HL-60/S4 (cell line): ENCODE data around the gene RMND5A.

Source experiments
- in situ Hi-C: fragments of 300-500 bp; cut with MboI; formaldehyde crosslinking; loops from 2 replicates; pipeline ENCODE4 v1.14.3; 2022; ENCODE audit warnings: low sequenced_read_pairs

RMND5A gene

DNA sequence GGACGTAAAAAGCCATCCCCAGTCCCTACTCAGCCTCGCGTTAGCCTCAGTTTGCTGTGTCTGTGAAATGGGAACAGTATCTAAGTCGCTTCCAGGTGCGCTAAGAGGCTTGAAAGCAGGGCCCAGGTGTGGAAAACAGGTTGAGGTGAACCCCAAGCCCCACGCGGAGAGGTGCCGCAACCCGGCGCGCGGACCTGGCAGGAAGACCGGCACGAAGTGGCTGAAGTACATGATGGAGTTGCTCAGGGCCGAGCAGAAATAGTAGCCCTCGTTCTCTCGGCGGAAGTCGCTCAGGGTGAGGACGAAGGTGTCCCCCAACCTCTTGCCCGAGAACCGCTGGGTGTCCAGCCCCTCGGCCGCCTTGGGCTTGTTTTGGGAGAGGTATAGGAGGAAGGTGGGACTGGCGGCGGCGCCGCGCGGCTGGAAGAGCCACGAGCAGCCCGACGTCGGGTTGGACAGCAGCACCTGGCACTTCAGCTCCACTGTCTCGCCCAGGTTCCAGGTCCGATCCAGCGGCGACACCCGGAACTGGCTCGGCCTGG, 70.1 kb downstream of the RMND5A start:
- in situ Hi-C loops, result no loop called here

DNA sequence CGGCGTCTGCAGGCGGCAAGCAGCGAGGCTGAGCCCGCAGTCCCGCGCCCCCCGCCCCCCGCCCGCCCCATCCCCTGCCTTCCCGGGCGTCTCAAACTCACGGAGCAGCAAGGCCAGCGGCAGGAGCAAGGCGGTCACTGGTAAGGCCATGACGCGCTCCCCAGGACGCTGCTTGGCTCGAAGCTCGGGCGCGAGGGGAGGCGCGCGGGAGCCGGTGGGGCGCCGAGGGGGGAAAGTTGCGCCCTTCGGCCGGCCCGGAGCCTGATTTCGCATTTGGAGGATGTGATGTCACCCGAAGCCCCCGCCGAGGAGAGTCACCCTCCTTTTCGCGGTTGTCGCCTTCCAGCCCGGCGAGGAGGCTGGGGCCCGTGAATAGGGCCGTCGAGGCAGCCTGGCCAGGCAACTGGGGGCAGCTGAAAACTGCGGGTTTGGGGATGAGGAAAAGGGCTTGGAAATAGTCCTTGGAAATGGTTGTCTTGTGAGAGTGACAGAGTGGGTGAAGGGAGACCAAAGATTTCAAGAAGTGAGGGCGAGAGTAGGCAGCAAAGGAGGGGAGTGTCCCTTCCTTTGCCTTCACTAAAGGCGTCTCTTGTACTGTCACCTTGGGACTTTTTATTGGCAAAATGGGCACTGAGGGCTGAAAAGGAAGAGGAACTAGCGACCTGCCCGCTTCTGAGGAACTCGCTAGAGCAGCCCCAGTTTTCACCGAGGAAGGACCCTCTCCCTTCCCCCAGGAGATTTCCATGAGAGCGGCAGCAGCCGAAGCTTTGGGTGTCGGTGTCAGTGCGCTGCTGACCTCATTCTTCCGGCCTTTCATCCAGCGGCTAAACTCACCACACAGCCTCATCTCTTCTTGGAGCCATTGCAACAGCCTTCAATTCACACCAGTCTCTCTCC, 70.8 kb downstream of the RMND5A start, which contains the start of gene CD8A:
TSS of gene CD8A (minus strand) at position 238 of the 897 bp plus-strand sequence. CDS start at position 150, 88 bp downstream.
- in situ Hi-C loops, result no loop called here

DNA sequence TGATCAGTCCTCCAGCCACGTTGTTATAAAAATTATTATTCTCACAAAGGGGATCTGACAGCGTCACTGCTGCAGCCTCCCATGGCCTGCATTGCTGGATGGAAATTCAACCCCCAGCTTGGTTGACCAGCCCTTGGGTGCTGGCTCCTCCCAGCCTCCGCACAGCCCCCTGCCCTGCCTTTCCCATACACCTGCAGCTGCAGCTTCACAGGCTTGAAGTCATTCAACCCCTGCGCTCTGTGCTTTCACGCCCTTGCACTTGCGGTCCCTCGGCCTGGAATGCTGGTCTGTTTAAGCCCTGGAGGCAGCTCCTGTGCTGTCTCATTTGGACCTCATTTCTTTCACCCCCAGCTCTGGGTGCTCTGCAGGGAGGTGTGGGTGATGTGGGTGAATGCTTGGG, 71.5 kb downstream of the RMND5A start:
- in situ Hi-C loops, result no loop called here

DNA sequence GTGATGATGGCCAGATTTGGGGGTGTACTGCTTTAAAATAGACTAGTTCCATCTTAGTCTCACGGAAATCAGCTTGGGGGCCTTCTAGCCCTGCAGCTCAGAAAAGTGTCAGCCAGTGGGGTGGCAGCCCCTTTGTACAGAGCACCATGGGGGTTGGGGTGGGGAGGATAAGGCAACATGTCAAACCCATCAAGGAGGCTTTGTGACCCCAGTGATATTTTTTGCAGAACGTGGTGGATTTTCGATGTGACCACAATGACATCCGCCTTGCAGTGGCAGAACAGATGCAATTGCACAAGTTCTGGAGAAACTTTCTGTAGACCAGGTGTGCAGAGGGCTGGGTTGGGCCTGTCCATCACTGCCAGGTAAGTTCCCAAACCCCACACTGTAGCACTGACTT, 73.7 kb downstream of the RMND5A start:
- in situ Hi-C loops, result no loop called here

DNA sequence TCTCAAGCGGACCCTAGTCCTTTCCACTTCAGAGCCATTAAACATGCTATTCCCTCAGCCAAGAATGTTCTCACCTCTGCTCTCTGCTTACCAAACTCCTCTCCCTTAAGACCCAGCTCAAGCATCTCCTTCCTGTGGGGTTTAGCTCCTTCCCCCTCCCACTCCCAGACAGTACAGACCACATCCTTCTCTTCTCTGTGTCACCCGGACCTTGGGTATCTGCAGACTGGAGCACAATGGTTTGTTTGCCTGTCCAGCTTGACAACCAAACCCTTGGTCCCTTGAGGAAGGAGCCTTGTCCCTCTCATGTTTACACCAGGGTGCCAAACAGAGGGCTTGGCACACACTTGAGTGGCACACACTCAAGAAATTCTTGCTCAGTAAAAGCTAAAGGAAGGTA, 74.8 kb downstream of the RMND5A start:
- in situ Hi-C loops, result no loop called here

DNA sequence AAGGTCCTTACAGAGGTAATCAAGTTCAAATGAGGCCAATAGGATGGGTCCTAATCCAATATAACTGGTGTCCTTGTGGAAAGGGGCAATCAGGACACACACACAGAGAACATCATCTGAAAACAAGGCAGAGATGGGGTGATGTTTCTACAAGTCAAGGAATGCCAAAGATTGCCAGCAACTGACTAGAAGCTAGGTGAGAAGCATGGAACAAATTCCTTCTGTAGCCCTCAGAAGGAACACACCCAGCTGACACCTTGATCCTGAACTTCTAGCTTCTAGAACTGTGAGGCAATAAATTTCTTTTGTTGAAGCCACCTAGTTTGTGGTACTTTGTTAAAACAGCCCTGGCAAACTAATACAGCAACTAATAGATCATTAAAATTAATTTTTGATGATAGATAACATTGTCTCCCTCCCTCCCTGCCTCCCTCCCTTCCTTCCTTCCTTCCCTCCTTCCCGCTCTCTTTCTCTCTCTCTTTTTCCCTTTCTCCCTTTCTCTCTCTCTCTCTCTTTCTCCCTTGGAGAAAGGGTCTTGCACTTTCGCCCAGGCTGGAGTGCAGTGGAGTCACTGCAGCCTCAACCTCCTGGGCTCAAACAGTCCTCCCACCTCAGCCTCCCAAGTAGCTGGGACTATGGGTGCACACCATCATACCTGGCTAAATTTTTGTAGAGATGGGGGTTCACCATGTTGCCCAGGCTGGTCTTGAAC, 80.9 kb downstream of the RMND5A start:
- in situ Hi-C loops, result no loop called here

DNA sequence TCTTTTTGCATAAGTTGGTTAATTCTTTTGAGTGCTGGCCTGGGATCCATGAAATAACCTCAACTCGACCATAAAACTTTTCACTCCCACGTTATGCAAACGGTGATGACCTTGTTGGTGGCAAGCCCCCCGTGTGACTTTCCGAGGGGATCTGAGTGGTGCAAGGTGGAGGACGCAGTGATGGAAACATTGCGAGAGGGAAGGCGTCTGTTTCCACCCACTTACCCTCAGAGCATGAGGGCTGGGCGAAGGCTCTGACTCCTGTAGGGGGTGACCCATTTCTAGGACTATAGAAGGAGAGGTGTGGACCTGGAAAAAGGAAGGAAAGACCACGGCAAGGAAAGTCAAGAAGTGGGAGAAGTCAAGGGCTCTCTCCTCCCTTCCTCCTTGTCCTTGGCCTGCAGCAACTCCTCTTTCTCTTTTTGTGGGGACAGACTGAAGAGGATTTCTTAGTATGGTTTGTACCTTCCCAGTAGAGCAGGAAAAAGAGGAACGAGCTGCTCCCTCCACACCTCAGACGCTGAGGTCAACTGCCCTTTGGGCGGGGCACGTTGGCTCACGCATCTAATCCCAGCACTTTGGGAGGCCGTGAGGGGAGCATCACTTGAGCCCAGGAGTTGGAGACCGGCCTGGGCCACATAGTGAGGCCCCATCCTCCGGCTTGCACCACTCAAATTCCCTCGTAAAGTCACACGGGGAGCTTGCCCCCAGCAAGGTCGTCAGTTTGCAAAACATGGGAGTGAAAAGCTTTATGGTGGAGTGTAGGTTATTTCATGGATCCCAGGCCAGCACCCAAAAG, 86.2 kb downstream of the RMND5A start:
- in situ Hi-C loops, result no loop called here

DNA sequence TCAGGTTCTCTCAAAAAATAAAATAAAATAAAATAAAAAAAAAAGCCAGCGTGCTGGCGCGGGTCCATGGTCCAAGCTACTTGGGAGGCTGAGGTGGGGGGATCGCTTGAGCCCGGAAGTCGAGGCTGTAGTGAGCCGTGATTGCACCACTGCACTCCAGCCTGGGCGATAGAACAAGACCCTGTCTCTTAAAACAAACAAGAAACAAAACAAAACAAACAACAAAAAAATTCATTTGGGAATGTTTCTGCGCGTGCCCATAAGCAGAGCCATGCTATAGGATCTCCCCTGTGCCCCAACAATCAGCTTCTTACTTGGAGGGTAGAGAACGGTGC, 87.0 kb downstream of the RMND5A start:
- in situ Hi-C loops, result no loop called here

DNA sequence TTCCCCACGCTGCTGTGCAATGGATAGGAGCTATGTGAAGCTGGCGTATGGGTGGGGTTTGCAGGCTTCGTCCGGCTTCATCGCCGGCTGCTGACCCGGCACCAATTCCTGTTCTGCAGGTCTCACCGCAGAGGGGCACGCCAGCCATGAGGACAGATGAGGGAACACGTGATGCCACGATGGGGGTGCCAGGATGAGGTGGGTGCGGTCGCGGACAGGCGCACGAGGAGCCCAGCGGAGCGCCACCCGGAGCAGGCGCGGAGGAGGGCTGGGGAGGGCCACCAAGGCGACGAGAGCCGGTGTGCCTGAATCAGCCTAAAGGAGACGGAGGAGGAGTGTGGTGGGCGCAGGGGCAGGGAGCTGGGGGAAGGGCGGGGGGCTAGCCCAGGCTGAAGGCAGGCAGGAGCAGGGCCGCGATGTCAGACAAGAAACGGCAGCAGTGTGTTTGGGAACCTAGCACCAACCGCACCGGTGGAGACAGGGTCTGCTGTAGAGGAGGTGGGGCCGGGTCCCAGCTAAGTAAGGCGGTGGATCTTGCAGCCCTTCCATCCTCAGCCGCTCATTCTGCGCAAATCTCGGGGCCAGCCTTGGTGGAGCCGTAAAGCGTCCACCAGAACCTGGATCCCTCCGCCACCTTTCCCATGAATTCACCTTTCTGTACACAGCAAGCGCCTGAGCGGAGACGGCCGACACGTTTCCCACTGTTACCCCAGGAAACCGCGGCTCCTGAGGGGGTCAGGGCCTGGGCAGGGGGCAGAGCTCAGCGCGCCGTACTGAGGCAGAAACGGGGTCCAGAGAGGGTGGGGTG, 87.6 kb downstream of the RMND5A start:
- in situ Hi-C loops, result no loop called here

DNA sequence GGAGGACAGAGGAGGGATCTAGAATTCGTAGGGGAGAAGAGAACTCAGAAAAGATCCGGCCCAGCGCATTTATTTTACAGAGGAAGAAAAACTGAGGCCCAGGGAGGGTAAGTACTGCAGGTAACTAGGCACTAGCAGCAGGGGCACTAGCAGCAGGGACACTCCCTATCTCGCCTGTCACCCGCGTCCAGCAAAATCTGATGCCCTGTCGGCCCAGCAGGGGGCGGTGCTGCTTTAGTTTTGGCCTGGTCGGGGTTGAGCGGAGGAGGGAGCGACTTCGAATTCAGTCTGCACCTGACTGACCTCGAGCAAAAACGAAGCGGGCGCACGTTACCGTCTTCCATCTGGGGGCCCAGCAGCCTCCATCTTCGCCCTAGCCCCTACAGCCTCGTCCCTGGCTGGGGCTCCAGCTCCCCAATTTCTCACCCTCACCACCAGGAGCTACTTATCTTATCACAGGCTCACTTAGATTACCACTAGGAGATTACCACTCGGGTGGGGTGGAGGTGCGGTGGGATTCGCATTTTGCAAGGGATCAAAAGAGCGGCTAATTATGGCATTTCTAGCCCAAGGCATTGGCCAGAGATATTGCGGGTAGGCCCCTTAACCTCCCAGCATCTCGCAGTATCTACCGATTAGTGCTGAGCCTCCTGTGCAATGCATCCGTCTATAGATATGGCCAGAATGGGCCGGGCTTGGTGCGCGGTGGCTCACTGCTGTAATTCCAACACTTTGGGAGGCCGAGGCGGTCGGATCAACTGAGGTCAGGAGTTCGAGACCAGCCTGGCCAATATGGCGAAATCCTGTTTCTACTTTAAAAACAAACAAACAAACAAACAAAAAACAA, 88.4 kb downstream of the RMND5A start:
- in situ Hi-C loops, result no loop called here

DNA sequence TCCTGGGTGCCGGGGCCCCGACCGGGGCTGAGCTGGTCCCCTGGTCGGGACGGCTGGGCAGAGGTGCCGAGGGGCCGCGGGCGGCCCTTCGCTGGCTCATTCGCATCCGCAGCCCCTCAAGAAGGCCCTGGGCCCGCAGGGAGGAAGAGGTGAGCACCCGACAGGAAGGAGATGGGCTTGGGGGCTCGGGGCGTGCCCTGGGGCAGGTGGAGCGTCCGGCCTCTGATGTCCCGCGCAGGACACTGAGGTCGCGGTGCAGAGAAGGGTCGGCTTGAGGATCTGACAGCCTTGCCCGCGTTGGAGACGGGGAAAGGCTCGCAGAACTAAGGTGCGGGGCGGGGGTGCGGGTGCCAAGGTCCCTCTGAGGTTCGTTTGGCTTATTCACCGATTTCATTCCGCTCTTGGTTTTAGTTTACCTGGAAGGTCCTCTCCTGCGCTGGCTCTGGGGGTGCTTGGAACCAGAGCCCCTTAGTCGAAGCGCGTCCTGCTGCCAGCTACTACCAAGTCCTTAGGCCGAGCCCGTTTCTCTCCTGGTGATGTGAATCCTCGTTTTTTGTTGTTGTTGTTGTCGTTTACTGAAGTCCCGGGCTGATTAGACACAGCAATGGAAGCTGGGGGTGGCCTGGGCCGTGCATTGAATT, 89.5 kb downstream of the RMND5A start:
- in situ Hi-C loops, result no loop called here

DNA sequence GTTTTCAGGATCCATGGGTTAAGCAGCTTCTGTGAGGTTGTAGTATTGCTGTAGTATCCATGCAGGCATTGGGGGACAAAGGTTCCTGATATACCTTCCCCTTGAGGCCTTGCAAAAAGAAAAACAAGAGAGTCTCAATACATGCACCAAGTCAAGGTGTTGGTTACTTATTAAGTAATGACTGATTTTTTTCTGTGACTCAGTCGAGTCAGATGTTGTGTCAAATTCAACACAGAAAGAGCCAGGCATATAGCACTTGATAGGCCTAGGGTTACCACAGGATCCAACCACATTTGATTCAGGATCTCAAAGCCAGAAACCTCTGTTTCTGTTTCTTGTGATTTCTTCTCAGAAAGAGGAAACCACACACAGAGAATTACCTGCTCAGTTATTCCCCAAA, 95.5 kb downstream of the RMND5A start:
- in situ Hi-C loops, result no loop called here

DNA sequence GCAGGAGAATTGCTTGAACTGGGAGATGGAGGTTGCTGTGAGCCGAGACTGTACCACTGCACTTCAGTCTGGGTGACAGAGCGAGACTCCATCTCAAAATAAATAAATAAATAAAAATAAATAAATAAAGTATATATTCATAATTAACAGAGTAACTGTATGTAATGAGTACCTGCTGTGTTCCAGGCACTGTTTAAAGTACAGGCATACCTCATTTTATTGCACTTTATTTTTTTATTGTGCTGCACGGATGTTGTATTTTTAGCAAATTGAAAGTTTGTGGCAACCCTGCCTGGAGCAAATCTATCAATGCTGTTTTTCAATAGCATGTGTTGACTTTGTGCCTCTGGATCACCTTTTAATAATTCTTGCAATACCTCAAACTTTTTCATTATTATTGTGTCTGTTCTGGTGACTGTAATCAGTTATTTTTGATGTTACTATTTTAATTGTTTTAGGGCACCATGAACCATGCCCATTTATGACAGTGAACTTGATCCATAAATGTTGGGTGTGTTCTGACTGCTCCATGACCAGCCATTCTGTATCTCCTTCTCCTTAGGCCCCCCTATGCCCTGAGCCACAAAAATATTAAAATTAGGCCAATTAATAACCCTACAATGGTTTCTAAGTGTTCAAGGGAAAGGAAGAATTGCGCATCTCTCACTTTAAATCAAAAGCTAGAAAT, 98.2 kb downstream of the RMND5A start:
- in situ Hi-C loops, result no loop called here

DNA sequence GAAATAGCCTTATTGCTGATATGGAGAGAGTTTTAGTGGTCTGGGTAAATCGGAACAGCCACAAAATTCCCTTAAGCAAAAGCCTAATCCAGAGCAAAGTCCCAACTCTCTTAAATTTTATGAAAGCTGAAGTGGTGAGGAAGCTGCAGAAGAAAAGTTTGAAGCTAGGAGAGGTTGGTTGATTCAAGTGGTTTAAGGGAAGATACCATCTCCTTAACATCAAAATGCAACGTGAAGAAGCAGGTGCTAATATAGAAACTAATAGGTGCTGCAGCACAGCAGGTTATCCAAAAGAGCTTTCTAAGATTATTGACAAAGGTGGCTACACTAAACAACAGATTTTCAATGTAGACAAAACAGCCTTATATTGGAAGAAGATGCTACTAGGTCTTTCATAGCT, 98.9 kb downstream of the RMND5A start:
- in situ Hi-C loops, result no loop called here

DNA sequence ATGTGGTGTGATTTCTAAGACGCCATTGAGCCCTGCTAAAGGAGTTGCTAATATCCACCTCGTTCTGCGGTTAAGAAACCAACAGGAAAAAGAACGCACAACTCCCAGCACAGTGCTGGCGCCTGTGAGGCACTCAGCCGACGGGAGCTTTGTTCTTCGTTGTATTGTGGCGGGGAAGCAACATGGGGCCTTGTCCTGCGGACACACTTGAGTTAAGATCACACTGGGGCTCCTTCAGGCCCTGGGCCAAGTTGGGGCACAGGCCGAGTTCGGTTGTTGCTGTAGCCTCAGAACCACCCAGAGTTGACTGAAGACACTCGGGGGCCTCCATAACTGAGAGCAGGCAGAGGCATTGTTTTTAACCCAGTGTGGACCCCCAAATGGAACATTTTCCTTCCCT, 101.2 kb downstream of the RMND5A start:
- in situ Hi-C loops, result no loop called here

DNA sequence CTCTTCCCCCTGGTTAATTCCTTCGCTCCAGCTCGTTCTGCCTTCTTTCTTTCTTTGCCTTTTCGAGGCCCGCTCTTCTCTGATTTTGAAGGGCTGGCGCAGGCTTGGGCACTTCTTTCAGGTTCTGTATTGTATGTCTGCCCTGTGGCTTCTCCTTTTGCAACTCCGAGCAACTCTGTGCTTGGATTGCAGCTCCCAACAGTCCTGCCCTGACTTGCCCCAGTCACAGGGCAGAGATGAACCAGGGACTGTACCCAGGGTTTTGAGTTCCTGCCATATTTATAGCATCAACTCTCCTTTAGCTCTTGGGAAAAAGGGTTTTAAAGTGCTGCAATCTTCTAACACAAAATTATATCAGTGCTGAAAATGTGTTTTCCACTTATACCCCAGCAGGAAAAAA, 101.8 kb downstream of the RMND5A start:
- in situ Hi-C loops, result no loop called here

DNA sequence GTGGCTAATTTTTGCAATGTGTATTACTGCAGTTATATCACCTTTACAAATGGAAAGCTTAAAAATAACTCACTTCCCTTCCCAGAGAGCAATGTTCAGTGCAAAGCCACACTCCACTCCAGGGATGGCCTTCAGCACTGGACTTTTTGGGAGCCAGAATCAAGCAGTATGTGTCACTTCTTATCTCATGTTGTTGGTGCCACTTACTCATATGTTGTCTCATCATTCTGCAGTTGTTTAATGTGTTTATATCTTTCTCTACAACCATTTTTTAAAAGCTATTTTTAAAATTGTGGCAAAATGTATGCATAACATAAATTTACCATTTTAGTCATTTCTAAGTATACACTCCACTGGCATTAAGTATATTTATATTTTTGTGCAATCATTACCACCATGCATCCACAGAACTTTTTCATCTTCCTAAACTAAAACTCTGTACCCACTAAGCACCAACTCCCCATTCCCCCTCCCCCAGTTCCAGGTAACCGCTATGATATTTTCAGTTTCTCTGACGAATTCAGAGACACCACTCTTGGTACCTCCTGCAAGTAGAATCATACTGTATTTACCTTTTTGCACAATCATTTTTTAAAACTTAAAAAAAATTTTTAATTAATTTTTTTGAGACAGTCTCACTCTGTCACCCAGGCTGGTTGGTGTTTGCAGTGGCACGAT, 102.7 kb downstream of the RMND5A start:
- in situ Hi-C loops, result no loop called here
